Hepatocyte (in vitro differentiated cells): ENCODE data around the gene FAM217A.

Experiments
- EZH2phosphoT487 ChIP-seq: fragments of 200-600 bp; sonication (generic); IDR thresholded peaks from one replicate; pipeline ENCODE4 v1.6.1; 2018; ENCODE audit warnings: antibody characterized with exemption, mild to moderate bottlenecking, low read depth, moderate library complexity; ENCODE audit not compliant: unreplicated experiment, severe bottlenecking
- TF ChIP-seq, protein P1 (sequence below): fragments of 200-600 bp; sonication (generic); IDR thresholded peaks from 2 replicates; pipeline ENCODE4 v1.5.1; 2016; ENCODE audit warnings: antibody characterized with exemption, mild to moderate bottlenecking; ENCODE audit not compliant: poor library complexity

DNA sequence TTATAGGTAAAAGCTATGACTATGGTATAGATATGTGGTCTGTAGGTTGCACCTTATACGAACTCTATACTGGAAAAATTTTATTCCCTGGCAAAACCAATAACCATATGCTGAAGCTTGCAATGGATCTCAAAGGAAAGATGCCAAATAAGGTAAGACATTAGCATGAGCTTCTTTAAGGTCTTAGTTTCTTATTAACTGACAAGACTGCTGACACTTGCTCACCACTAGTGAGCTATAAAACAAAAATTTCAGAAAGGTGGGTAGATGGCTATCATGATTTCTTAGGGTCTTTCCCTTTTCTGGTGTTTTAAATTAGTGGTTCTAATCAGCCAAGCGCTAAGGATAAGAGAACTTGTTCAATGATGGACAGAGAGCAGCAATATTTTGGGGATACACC, 21.9 kb downstream of the FAM217A start:
- TF ChIP-seq, protein P1, sequence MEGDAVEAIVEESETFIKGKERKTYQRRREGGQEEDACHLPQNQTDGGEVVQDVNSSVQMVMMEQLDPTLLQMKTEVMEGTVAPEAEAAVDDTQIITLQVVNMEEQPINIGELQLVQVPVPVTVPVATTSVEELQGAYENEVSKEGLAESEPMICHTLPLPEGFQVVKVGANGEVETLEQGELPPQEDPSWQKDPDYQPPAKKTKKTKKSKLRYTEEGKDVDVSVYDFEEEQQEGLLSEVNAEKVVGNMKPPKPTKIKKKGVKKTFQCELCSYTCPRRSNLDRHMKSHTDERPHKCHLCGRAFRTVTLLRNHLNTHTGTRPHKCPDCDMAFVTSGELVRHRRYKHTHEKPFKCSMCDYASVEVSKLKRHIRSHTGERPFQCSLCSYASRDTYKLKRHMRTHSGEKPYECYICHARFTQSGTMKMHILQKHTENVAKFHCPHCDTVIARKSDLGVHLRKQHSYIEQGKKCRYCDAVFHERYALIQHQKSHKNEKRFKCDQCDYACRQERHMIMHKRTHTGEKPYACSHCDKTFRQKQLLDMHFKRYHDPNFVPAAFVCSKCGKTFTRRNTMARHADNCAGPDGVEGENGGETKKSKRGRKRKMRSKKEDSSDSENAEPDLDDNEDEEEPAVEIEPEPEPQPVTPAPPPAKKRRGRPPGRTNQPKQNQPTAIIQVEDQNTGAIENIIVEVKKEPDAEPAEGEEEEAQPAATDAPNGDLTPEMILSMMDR: no peak
- TF ChIP-seq EZH2phosphoT487: no peak
